GM12874 (cell line): Measurements from ENCODE around the gene RAMAC.

ENCODE experiments used
- CTCF ChIP-seq: IDR thresholded peaks from 2 replicates; pipeline ENCODE4 v1.5.1; 2011; ENCODE audit warnings: low read depth, mild to moderate bottlenecking, control low read depth, low read length, moderate library complexity; ENCODE audit not compliant: insufficient read depth

The RAMAC gene

GRCh38 chr15:82985688-82986441 lies at the start of gene RAMAC:
RAMAC (plus strand) TSS chr15:82986210; CDS start chr15:82989019, 2,809 bp downstream.
- TF ChIP-seq CTCF = no peak

GRCh38 chr15:82936966-82937711 lies 48.9 kb upstream of the RAMAC start:
- TF ChIP-seq CTCF = no peak

- TF ChIP-seq CTCF = no peak
These were observed 48.3 kb upstream of the RAMAC start for GRCh38 chr15:82937712-82938058.

GRCh38 chr15:82942691-82943090 lies 43.3 kb upstream of the RAMAC start:
- no peak for TF ChIP-seq CTCF

- TF ChIP-seq CTCF = 0 out of 2 replicates have a peak, but pooled peaks have one; percentile 1
These were observed 42.8 kb upstream of the RAMAC start for GRCh38 chr15:82943176-82943575.

GRCh38 chr15:82944056-82944455 lies 42.0 kb upstream of the RAMAC start:
- no peak for TF ChIP-seq CTCF

GRCh38 chr15:82944821-82945220 lies 41.2 kb upstream of the RAMAC start:
- TF ChIP-seq CTCF = no peak
